ENCODE results near the gene NDST4.

NDST4 gene

GRCh38 chr4:115082633-115083032 lies 30.8 kb downstream of the NDST4 start:
- in situ Hi-C loops (cut with MboI; ENCODE audit: low pct_unique_long_range_greater_than_20kb, low sequenced_read_pairs, unreplicated experiment), result loop anchor here (25.0 kb wide), 1 partner anchor 780 kb away; no protein-coding TSS in a partner anchor
- DNase-seq (ENCODE audit: low spot score), result no peak
- no peak for TF ChIP-seq CTCF (IDR thresholded peaks at IDR 0.05; ENCODE audit: extremely low read depth, insufficient read depth, missing control alignments)

GRCh38 chr4:115076691-115077090 lies 36.7 kb downstream of the NDST4 start:
- in situ Hi-C loops (cut with MboI; ENCODE audit: low pct_unique_long_range_greater_than_20kb, low sequenced_read_pairs, unreplicated experiment), result loop anchor here (25.0 kb wide), 1 partner anchor 786 kb away; no protein-coding TSS in a partner anchor
- TF ChIP-seq CTCF (IDR thresholded peaks at IDR 0.05; ENCODE audit: extremely low read depth, insufficient read depth, missing control alignments), result no peak

GRCh38 chr4:115058533-115058932 lies 54.9 kb downstream of the NDST4 start:
- in situ Hi-C loops (cut with MboI; ENCODE audit: low pct_unique_long_range_greater_than_20kb, low sequenced_read_pairs, unreplicated experiment), result no loop called here
- no peak for TF ChIP-seq CTCF (IDR thresholded peaks at IDR 0.05; ENCODE audit: extremely low read depth, insufficient read depth, missing control alignments)
- DNase-seq (ENCODE audit: low spot score), result no peak

More at GRCh38 chr4:115076691-115077090, 36.7 kb downstream of the NDST4 start:
- no peak for DNase-seq (ENCODE audit: low spot score)

- TF ChIP-seq CTCF (IDR thresholded peaks at IDR 0.05; ENCODE audit: extremely low read depth, insufficient read depth, missing control alignments), result no peak
- DNase-seq (ENCODE audit: low spot score), result no peak
- in situ Hi-C loops (cut with MboI; ENCODE audit: low pct_unique_long_range_greater_than_20kb, low sequenced_read_pairs, unreplicated experiment), result no loop called here
Measured at GRCh38 chr4:115054836-115055235, 58.6 kb downstream of the NDST4 start.

GRCh38 chr4:115053313-115053712 lies 60.1 kb downstream of the NDST4 start:
- in situ Hi-C loops (cut with MboI; ENCODE audit: low pct_unique_long_range_greater_than_20kb, low sequenced_read_pairs, unreplicated experiment), result no loop called here
- no peak for TF ChIP-seq CTCF (IDR thresholded peaks at IDR 0.05; ENCODE audit: extremely low read depth, insufficient read depth, missing control alignments)
- no peak for DNase-seq (ENCODE audit: low spot score)

GRCh38 chr4:115042496-115042895 lies 70.9 kb downstream of the NDST4 start:
- DNase-seq (ENCODE audit: low spot score), result no peak
- in situ Hi-C loops (cut with MboI; ENCODE audit: low pct_unique_long_range_greater_than_20kb, low sequenced_read_pairs, unreplicated experiment), result no loop called here
- TF ChIP-seq CTCF (IDR thresholded peaks at IDR 0.05; ENCODE audit: extremely low read depth, insufficient read depth, missing control alignments), result peak; percentile 15

GRCh38 chr4:115030281-115030680 lies 83.1 kb downstream of the NDST4 start:
- DNase-seq (ENCODE audit: low spot score), result no peak
- in situ Hi-C loops (cut with MboI; ENCODE audit: low pct_unique_long_range_greater_than_20kb, low sequenced_read_pairs, unreplicated experiment), result no loop called here
- no peak for TF ChIP-seq CTCF (IDR thresholded peaks at IDR 0.05; ENCODE audit: extremely low read depth, insufficient read depth, missing control alignments)
